ENCODE results near the gene BRD9. TPM values are rescaled to one million over a fixed set of nuclear protein-coding genes. Genes with fewer than 3 reads are reported as not detected.
A peak's percentile ranks its signal among the peaks of the same experiment; 100 is the strongest.
"Not testable (repeated sequence)": the region's sequence is repeated elsewhere in the genome, so short reads cannot be mapped to it uniquely, and the experiment has no call there.

The BRD9 gene
- total RNA-seq, 6 experiments from 2014 or later, result 10.7 to 16.7 (median 13.8) TPM

DNA sequence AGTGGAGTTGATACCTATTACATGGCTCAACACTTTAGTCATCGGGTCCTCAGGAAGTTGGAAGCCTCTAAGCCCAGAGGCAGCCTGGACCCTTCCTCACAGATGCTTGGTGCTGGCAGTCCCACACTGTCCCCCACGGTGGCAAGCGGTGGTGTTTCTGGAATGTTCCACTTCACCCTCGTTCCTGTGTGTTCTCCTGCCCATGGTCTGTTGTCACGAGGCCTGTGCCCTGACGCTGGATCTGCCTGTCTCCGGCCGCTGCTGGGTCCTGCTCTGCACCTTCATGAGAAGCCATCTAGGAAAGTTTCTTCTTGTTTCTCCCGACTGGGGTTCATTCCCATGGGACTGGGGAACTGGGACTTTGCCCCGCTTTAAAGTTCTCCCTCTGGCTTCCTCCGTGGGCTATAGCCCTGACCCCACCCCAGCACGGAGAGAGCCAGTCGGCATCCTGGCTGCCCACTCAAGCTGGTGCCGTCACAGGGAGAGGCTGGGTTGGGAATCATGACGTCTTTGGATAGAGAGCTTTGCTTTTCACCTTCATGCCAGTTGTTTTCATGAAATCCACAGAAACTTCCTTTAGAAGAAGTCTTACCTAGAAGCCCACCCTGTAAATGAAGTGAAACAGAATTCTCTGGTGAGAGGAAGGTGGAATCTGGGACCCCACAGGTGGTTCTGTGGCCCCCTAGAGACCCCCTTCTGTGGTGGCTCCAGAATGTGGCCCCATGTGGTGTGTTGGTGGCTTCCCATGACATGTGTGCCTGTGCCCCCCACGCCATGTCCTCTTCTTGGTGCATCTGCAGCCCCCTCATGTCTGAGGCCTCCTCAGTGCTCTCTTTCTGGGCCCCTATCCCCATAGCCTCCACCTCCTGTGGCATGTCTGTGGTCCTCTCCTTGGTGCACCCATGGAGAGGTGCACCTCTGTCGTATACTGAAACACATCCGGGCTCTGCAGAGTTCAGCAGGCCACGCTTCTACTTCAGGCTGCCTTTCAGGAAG, 43.8 kb upstream of the BRD9 start:
- 75% methylated on average over 16 of the region's 19 CpGs for WGBS (ENCODE audit: insufficient coverage, low coverage, low lambda C conversion rate, missing lambda C conversion rate)
- TF ChIP-seq, protein P1, sequence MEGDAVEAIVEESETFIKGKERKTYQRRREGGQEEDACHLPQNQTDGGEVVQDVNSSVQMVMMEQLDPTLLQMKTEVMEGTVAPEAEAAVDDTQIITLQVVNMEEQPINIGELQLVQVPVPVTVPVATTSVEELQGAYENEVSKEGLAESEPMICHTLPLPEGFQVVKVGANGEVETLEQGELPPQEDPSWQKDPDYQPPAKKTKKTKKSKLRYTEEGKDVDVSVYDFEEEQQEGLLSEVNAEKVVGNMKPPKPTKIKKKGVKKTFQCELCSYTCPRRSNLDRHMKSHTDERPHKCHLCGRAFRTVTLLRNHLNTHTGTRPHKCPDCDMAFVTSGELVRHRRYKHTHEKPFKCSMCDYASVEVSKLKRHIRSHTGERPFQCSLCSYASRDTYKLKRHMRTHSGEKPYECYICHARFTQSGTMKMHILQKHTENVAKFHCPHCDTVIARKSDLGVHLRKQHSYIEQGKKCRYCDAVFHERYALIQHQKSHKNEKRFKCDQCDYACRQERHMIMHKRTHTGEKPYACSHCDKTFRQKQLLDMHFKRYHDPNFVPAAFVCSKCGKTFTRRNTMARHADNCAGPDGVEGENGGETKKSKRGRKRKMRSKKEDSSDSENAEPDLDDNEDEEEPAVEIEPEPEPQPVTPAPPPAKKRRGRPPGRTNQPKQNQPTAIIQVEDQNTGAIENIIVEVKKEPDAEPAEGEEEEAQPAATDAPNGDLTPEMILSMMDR (IDR thresholded peaks at IDR 0.05), result no peak
- TF ChIP-seq POLR2A (IDR thresholded peaks at IDR 0.05), result no peak
- Histone ChIP-seq H3K4me1 (no peaks in the 10 kb centered on the region), H3K27me3 (no peaks in the 10 kb centered on the region), H3K4me3 (no peak overlapping the region), H3K36me3 (no peaks in the 10 kb centered on the region), H3K27ac (no peak overlapping the region), H3K9me3 (no peaks in the 10 kb centered on the region)
- DNase-seq (peak in 2 of 3 donors; percentile 24 to 36), ATAC-seq (no peak)
- intact Hi-C loops (cut with DNase I), result loop anchor here (5.0 to 10.0 kb wide), 2 partner anchors 208 to 231 kb away; no protein-coding TSS in a partner anchor

DNA sequence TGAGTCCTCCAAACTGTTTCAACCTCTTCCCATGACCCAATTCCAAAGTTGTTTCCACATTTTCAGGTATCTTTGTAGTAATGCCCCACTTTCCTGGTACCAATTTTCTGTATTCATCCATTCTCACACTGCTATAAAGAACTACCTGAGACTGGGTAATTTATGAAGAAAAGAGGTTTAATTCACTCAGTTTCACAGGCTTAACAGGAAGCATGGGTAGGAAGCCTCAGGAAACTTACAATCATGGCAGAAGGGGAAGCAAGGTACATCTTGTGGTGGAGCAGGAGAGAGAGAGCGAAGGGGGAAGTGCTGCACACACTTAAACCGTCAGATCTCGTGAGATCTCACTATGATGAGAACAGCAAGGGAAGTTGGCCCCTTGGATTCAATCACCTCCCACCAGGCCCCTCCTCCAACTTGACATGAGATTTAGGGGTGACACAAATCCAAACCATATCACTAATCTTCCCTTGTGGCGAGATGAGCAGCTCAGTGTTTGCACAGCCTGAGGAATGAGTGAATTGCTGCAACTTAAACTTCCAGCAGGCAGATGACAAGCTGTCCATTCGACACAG, 43.0 kb upstream of the BRD9 start:
- Histone ChIP-seq H3K9me3 (no peaks in the 10 kb centered on the region), H3K36me3 (no peaks in the 10 kb centered on the region), H3K27ac (no peak overlapping the region), H3K4me1 (no peaks in the 10 kb centered on the region), H3K27me3 (no peaks in the 10 kb centered on the region), H3K4me3 (no peak overlapping the region)
- DNase-seq (peak in 1 of 3 donors; percentile 8), ATAC-seq (no peak)
- WGBS (ENCODE audit: insufficient coverage, low coverage, low lambda C conversion rate, missing lambda C conversion rate), result 37% methylated on average over 3 of the region's 5 CpGs
- TF ChIP-seq, protein P1 (IDR thresholded peaks at IDR 0.05), result no peak
- no peak for TF ChIP-seq POLR2A (IDR thresholded peaks at IDR 0.05)
- intact Hi-C loops (cut with DNase I), result loop anchor here (5.0 to 10.0 kb wide), 2 partner anchors 209 to 232 kb away; no protein-coding TSS in a partner anchor

DNA sequence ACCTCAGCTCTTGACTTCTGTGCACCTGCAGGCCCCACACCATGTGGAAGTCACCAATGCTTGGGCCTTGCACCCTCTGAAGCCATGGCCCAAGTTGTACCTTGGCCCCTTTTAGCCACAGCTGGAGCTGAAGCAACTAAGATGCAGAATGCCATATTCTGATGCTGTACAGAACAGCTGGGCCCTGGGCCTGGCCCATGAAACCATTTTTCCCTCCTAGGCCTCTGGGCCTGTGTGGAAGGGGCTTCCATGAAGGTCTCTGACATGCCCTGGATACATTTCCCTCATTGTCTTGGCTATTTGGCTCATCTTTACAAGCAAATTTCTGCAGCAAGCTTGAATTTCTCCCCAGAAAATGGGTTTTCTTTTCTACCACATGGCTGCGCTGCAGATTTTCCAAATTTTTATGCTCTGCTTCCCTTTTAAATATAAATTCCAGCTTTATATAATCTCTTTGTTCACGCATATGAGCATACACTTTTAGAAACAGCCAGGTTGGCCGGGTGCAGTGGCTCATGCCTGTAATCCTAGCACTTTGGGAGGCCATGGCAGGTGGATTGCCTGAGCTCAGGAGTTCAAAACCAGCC, 41.9 kb upstream of the BRD9 start:
- ATAC-seq, result not testable (repeated sequence)
- intact Hi-C loops (cut with DNase I), result loop anchor here in 1 of 2 donors (10.0 kb wide), 1 partner anchor 210 kb away; no protein-coding TSS in a partner anchor

DNA sequence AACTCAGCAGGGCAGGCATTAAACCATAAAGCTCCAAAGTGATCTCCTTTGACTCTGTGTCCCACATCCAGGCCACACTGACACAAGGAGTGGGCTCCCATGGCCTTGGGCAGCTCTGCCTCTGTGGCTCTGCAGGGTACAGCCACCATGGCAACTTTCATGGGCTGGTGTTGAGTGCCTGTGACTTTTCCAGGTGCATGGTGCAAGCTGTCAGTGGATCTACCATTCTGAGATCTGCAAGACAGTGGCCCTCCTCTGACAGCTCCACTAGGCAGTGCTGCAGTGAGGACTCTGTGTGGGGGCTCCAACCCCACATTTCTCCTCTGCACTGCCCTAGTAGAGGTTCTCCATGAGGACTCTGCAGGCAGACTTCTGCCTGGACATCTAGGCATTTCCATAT, 41.4 kb upstream of the BRD9 start:
- not testable (repeated sequence) for H3K36me3 ChIP-seq, H3K4me1 ChIP-seq, H3K9me3 ChIP-seq, H3K27me3 ChIP-seq, H3K27ac ChIP-seq, H3K4me3 ChIP-seq, ATAC-seq
- peak in 1 of 3 donors; percentile 28 for DNase-seq
- intact Hi-C loops (cut with DNase I), result loop anchor here in 1 of 2 donors (10.0 kb wide), 1 partner anchor 211 kb away; no protein-coding TSS in a partner anchor

More for the DNA sequence above, 41.9 kb upstream of the BRD9 start:
- H3K36me3 ChIP-seq, H3K27ac ChIP-seq, H3K4me3 ChIP-seq, H3K9me3 ChIP-seq, H3K4me1 ChIP-seq, H3K27me3 ChIP-seq: not testable (repeated sequence)
- WGBS (ENCODE audit: insufficient coverage, low coverage, low lambda C conversion rate, missing lambda C conversion rate), result 57% methylated on average over 3 of the region's 3 CpGs
- TF ChIP-seq, protein P1 (IDR thresholded peaks at IDR 0.05), result peak; percentile 29 to 33 (median 33)
- peak in 1 of 3 donors; percentile 26 for DNase-seq

All from right lobe of liver (tissue), 6 donors.